Measurements from ENCODE around the gene LCN1. TPM values are rescaled to one million over a fixed set of nuclear protein-coding genes. Genes with fewer than 3 reads are reported as not detected.

LCN1 gene
- total and polyA plus RNA-seq, 2 of the 8 experiments (the other 6 are each of a cell fraction or from before 2014, with no cell fraction given) = not detected

GRCh38 chr9:135574943-135575342 is 53.7 kb downstream of the LCN1 start:
- no peak overlapping the region for H4K5ac ChIP-seq (ENCODE audit: insufficient read length, low read depth, low read length)
- no peak overlapping the region for H3K27ac ChIP-seq (ENCODE audit: low read depth, low read length)
- H4K8ac ChIP-seq (ENCODE audit: extremely low read depth, insufficient read depth, low read length) = no peak overlapping the region
- peaks cover 25% of the 10 kb centered on the region; the same call in 1 of the 2 replicates for H3K23me2 ChIP-seq (ENCODE audit: low read depth, low read length)
- no peak overlapping the region for H3K9ac ChIP-seq (replicated peaks in 1 of 4; ENCODE audit: extremely low read depth in 1 of 4, low read depth in 3 of 4, low read length in 3 of 4)
- no peaks in the 10 kb centered on the region for H3K27me3 ChIP-seq (replicated peaks in 1 of 4; ENCODE audit: control insufficient read depth in 3 of 4, extremely low read depth in 1 of 4, insufficient read depth in 3 of 4, low read length in 3 of 4)
- no peak overlapping the region for H3K4me2 ChIP-seq (ENCODE audit: insufficient read depth in 1 of 2, low read depth in 2 of 2, low read length in 2 of 2)
- 93% methylated on average over 15 of the region's 15 CpGs; no CpG with 5 or more reads in 1 of the 2 experiments for WGBS, 2 experiments (ENCODE audit: extremely low coverage in 1 of 2, insufficient coverage in 1 of 2, insufficient read length in 1 of 2, insufficient replicate concordance in 2 of 2, low coverage in 1 of 2, low lambda C conversion rate in 2 of 2, missing lambda C conversion rate in 1 of 2)
- no peak for TF ChIP-seq SIRT6 (IDR thresholded peaks at IDR 0.05; ENCODE audit: low read length)
- no peak for TF ChIP-seq MAX (IDR thresholded peaks at IDR 0.05)
- TF ChIP-seq PHF8 (conservative IDR thresholded peaks at IDR 0.05; ENCODE audit: low read depth, low read length) = no peak
- TF ChIP-seq SAP30 (IDR thresholded peaks at IDR 0.05; ENCODE audit: insufficient read depth, insufficient replicate concordance, low read length) = no peak
- no peak for TF ChIP-seq GTF2F1 (IDR thresholded peaks at IDR 0.05; ENCODE audit: borderline replicate concordance, low read depth, low read length)
- TF ChIP-seq SP1 (IDR thresholded peaks at IDR 0.05; ENCODE audit: low read depth, low read length) = no peak
- no peak overlapping the region for H3K23ac ChIP-seq (ENCODE audit: insufficient read length)
- no peaks in the 10 kb centered on the region for H3K36me3 ChIP-seq (ENCODE audit: control insufficient read depth in 2 of 4, insufficient read depth in 4 of 4, low read length in 3 of 4)
- H2BK12ac ChIP-seq (ENCODE audit: low read depth, low read length) = no peak overlapping the region
- no peaks in the 10 kb centered on the region for H3K79me2 ChIP-seq (ENCODE audit: control insufficient read depth in 1 of 2, insufficient read depth in 2 of 2, low read length in 2 of 2)
- H2BK120ac ChIP-seq (replicated peaks; ENCODE audit: low read depth, low read length) = no peak overlapping the region
- no peak overlapping the region for H3K18ac ChIP-seq (ENCODE audit: extremely low read depth, low read length)
- 0 out of 7 replicates have a peak, but pooled peaks cover 0 to 3% (median 0%) of the 10 kb centered on the region in 4 experiments for H3K4me1 ChIP-seq (replicated peaks in 1 of 4; ENCODE audit: control insufficient read depth in 3 of 4, insufficient read depth in 4 of 4, low read length in 3 of 4)
- no peak overlapping the region for H2BK15ac ChIP-seq (ENCODE audit: low read length)
- no peak overlapping the region for H3K56ac ChIP-seq (replicated peaks; ENCODE audit: insufficient read length, low read depth, low read length)
- POLR2A ChIA-PET (ENCODE audit: partially characterized antibody) = no interaction called here
- H2AK5ac ChIP-seq (ENCODE audit: low read depth, low read length) = no peak overlapping the region
- peaks cover 0 to 4% of the 10 kb centered on the region in 2 experiments for H4K20me1 ChIP-seq (replicated peaks in 1 of 2; ENCODE audit: control insufficient read depth in 1 of 2, insufficient read depth in 2 of 2, low read length in 2 of 2)
- no peak overlapping the region for H4K91ac ChIP-seq (replicated peaks; ENCODE audit: insufficient read length, low read length)
- no peak for DNase-seq (ENCODE audit: low read depth in 1 of 2, low spot score in 2 of 2)
- CTCF ChIA-PET (ENCODE audit: partially characterized antibody) = interaction anchor here (1.3 kb wide), 1 partner anchor 41 kb away, joined by 3 read pairs; no protein-coding TSS in a partner anchor
- H3K14ac ChIP-seq (ENCODE audit: insufficient read length) = no peak overlapping the region
- no peak overlapping the region for H2BK5ac ChIP-seq (ENCODE audit: low read depth, low read length)
- H2BK20ac ChIP-seq (ENCODE audit: low read length) = no peak overlapping the region
- no peak overlapping the region for H3K4ac ChIP-seq (replicated peaks; ENCODE audit: insufficient read length, low read depth, low read length)
- H2AFZ ChIP-seq (ENCODE audit: low read length) = no peak overlapping the region
- H3K9me3 ChIP-seq (ENCODE audit: insufficient read depth in 2 of 2, low read depth in 1 of 2, low read length in 1 of 2) = no peaks in the 10 kb centered on the region
- no peaks in the 10 kb centered on the region for H3K79me1 ChIP-seq (ENCODE audit: low read depth, low read length)
- no peak for FAIRE-seq
- H3K4me3 ChIP-seq (ENCODE audit: extremely low read depth in 1 of 4, insufficient read depth in 2 of 4, low read depth in 3 of 4, low read length in 4 of 4) = no peak overlapping the region

Measured in H1 (cell line).